H9 (cell line): ENCODE measurements around the gene PTPRS. TPM values are rescaled to one million over a fixed set of nuclear protein-coding genes. Genes with fewer than 3 reads are reported as not detected.

Experiments
- DNase-seq: peaks from one replicate; pipeline ENCODE4 v3.0.0-alpha.2; 2017
- H2AFZ ChIP-seq: one replicate; pipeline ENCODE4 v1.6.1; 2013; ENCODE audit warnings: mild to moderate bottlenecking, low read length, control low read depth, moderate library complexity
- H2AK5ac ChIP-seq: 2 replicates; pipeline ENCODE4 v1.6.1; 2013; ENCODE audit warnings: low read length, control low read depth, mixed read lengths; ENCODE audit not compliant: insufficient read length
- H2BK120ac ChIP-seq: one replicate; pipeline ENCODE4 v1.6.1; 2013; ENCODE audit warnings: low read depth, mild to moderate bottlenecking, low read length, control low read depth, inconsistent platforms; ENCODE audit not compliant: poor library complexity, severe bottlenecking
- H2BK12ac ChIP-seq: 2 replicates; pipeline ENCODE4 v1.6.1; 2013; ENCODE audit warnings: low read length, control low read depth, mixed read lengths, low read depth; ENCODE audit not compliant: insufficient read length
- H2BK15ac ChIP-seq: 2 replicates; pipeline ENCODE4 v1.6.1; 2013; ENCODE audit warnings: low read depth, low read length, control low read depth
- H2BK20ac ChIP-seq: one replicate; pipeline ENCODE4 v1.6.1; 2013; ENCODE audit warnings: low read depth, mild to moderate bottlenecking, low read length, control low read depth, inconsistent platforms; ENCODE audit not compliant: poor library complexity, severe bottlenecking
- H2BK5ac ChIP-seq: 2 replicates; pipeline ENCODE4 v1.6.1; 2013; ENCODE audit warnings: low read length, control low read depth, mixed read lengths; ENCODE audit not compliant: insufficient read length
- H3K14ac ChIP-seq: 2 replicates; pipeline ENCODE4 v1.6.1; 2013; ENCODE audit warnings: low read length, control low read depth; ENCODE audit not compliant: insufficient read depth
- H3K18ac ChIP-seq: 2 replicates; pipeline ENCODE4 v1.6.1; 2013; ENCODE audit warnings: low read depth, mild to moderate bottlenecking, mixed read lengths, low read length, control low read depth; ENCODE audit not compliant: insufficient read length
- H3K23ac ChIP-seq: 2 replicates; pipeline ENCODE4 v1.6.1; 2013; ENCODE audit warnings: low read length, control low read depth, mixed read lengths, low read depth; ENCODE audit not compliant: insufficient read length
- H3K23me2 ChIP-seq: 2 replicates; pipeline ENCODE4 v1.6.1; 2013; ENCODE audit warnings: low read depth, mild to moderate bottlenecking, mixed read lengths, low read length, control low read depth; ENCODE audit not compliant: insufficient read length, poor library complexity, severe bottlenecking
- H3K27ac ChIP-seq: 2 replicates; pipeline ENCODE4 v1.5.1; 2013; ENCODE audit warnings: low read length, control low read depth, mixed read lengths, low read depth; ENCODE audit not compliant: insufficient read length
- H3K27me3 ChIP-seq: 2 replicates; pipeline ENCODE4 v1.6.1; 2013; ENCODE audit warnings: low read length, control low read depth, inconsistent platforms; ENCODE audit not compliant: insufficient read depth
- H3K4ac ChIP-seq: 2 replicates; pipeline ENCODE4 v1.6.1; 2013; ENCODE audit warnings: low read depth, mild to moderate bottlenecking, control low read depth, inconsistent platforms, low read length, moderate library complexity
- H3K4me1 ChIP-seq: 2 replicates; pipeline ENCODE4 v1.6.1; 2013; ENCODE audit warnings: low read length, control low read depth, inconsistent platforms; ENCODE audit not compliant: insufficient read depth
- H3K4me2 ChIP-seq: 2 replicates; pipeline ENCODE4 v1.6.1; 2013; ENCODE audit warnings: low read length, control low read depth, mixed read lengths; ENCODE audit not compliant: insufficient read length, insufficient read depth
- H3K56ac ChIP-seq: 2 replicates; pipeline ENCODE4 v1.6.1; 2013; ENCODE audit warnings: low read depth, mild to moderate bottlenecking, mixed read lengths, low read length, control low read depth; ENCODE audit not compliant: insufficient read length
- H3K79me1 ChIP-seq: 2 replicates; pipeline ENCODE4 v1.6.1; 2013; ENCODE audit warnings: low read depth, mild to moderate bottlenecking, moderate library complexity, low read length, control low read depth, inconsistent platforms; ENCODE audit not compliant: insufficient read depth, poor library complexity, severe bottlenecking
- H3K79me2 ChIP-seq: 2 replicates; pipeline ENCODE4 v1.6.1; 2013; ENCODE audit warnings: low read length, control low read depth, inconsistent platforms; ENCODE audit not compliant: insufficient read depth
- H3K9ac ChIP-seq: 2 replicates; pipeline ENCODE4 v1.6.1; 2013; ENCODE audit warnings: low read length, control low read depth, mixed read lengths; ENCODE audit not compliant: insufficient read length; ENCODE audit errors: extremely low read depth
- H3K9me3 ChIP-seq: one replicate; pipeline ENCODE4 v1.6.1; 2013; ENCODE audit warnings: low read depth, low read length, inconsistent platforms; ENCODE audit not compliant: control insufficient read depth
- H3T11ph ChIP-seq: one replicate; pipeline ENCODE4 v1.6.1; 2013; ENCODE audit warnings: mild to moderate bottlenecking, low read length, control low read depth, inconsistent platforms
- H4K20me1 ChIP-seq: one replicate; pipeline ENCODE4 v1.6.1; 2013; ENCODE audit not compliant: control insufficient read depth, insufficient read length, insufficient read depth
- H4K5ac ChIP-seq: 2 replicates; pipeline ENCODE4 v1.6.1; 2013; ENCODE audit warnings: low read depth, mild to moderate bottlenecking, mixed read lengths, low read length, control low read depth; ENCODE audit not compliant: insufficient read length
- H4K8ac ChIP-seq: replicated peaks from 2 replicates; pipeline ENCODE4 v1.6.1; 2013; ENCODE audit warnings: low read length, control low read depth, mixed read lengths, low read depth; ENCODE audit not compliant: insufficient read length
- H4K91ac ChIP-seq: 2 replicates; pipeline ENCODE4 v1.6.1; 2013; ENCODE audit warnings: low read depth, mild to moderate bottlenecking, moderate library complexity, mixed read lengths, low read length, control low read depth; ENCODE audit not compliant: insufficient read length
- H3K27ac Mint-ChIP-seq, 3 experiments: 2 replicates in 2 of 3; 3 replicates in 1 of 3; pipeline ENCODE4 v1.8.0; 2020 to 2021; ENCODE audit warnings: mixed read lengths in 3 of 3, mild to moderate bottlenecking in 1 of 3, moderate library complexity in 1 of 3
- H3K27me3 Mint-ChIP-seq: 2 replicates; pipeline ENCODE4 v1.8.0; 2021; ENCODE audit warnings: low read depth, mild to moderate bottlenecking, moderate library complexity, mixed read lengths
- H3K36me3 Mint-ChIP-seq, 3 experiments: 2 replicates in 2 of 3; 3 replicates in 1 of 3; pipeline ENCODE4 v1.8.0; 2020 to 2021; ENCODE audit warnings: low read depth in 3 of 3, mixed read lengths in 3 of 3; ENCODE audit not compliant: insufficient read depth in 1 of 3
- H3K4me1 Mint-ChIP-seq, 2 experiments: 2 replicates each; pipeline ENCODE4 v1.8.0; 2020; ENCODE audit warnings: mixed read lengths in 2 of 2
- H3K4me3 Mint-ChIP-seq, 2 experiments: 2 replicates in 1 of 2; 3 replicates in 1 of 2; pipeline ENCODE4 v1.8.0; 2020 to 2021; ENCODE audit warnings: mild to moderate bottlenecking in 2 of 2, mixed read lengths in 2 of 2, moderate library complexity in 1 of 2
- H3K9me3 Mint-ChIP-seq, 2 experiments: 2 replicates in 1 of 2; 3 replicates in 1 of 2; pipeline ENCODE4 v1.8.0; 2020; ENCODE audit warnings: mild to moderate bottlenecking in 2 of 2, mixed read lengths in 2 of 2, moderate library complexity in 1 of 2
- CTCF ChIP-seq: fragments of 200-600 bp; sonication (generic); conservative IDR thresholded peaks from 3 replicates; pipeline ENCODE4 v1.8.0; 2021; ENCODE audit warnings: antibody characterized with exemption, mild to moderate bottlenecking
- whole genome bisulfite sequencing: extraction: QIAGEN DNeasy Blood & Tissue Kit; methylation state at CpG from one replicate; pipeline ENCODE4 v1.1.7; 2013; ENCODE audit warnings: missing lambda C conversion rate, low lambda C conversion rate, mixed read lengths; ENCODE audit not compliant: insufficient read length; ENCODE audit errors: extremely low coverage; 5-methylcytosine and 5-hydroxymethylcytosine counted together
- total RNA-seq: library from RNA; stranded (reverse); gene quantifications from 2 replicates; pipeline ENCODE4 v1.2.1, GENCODE V29; 2021

PTPRS gene
- total RNA-seq, 1 experiment from 2014 or later: 186 TPM

- H3K9ac ChIP-seq: no peak overlapping the region
- no peak overlapping the region for H2AK5ac ChIP-seq
- no peak overlapping the region for H3K4me3 Mint-ChIP-seq
- H3K9me3 ChIP-seq: no peaks in the 10 kb centered on the region
- H4K8ac ChIP-seq: no peak overlapping the region
- H3K9me3 Mint-ChIP-seq: no peaks in the 10 kb centered on the region
- H3K79me2 ChIP-seq: peaks cover 13% of the 10 kb centered on the region
- H3K18ac ChIP-seq: no peak overlapping the region
- H4K20me1 ChIP-seq: peaks cover 5% of the 10 kb centered on the region
- peaks cover 7 to 20% of the 10 kb centered on the region in 2 experiments for H3K4me1 Mint-ChIP-seq
- no peak overlapping the region for H2BK15ac ChIP-seq
- no peak overlapping the region for H3K23ac ChIP-seq
- no peaks in the 10 kb centered on the region for H3K27me3 ChIP-seq
- H3K27ac Mint-ChIP-seq: peak overlapping the region; percentile 10 to 34 (median 23); a peak in 1 of 7 replicates
- no peak overlapping the region for H3T11ph ChIP-seq
- no peak overlapping the region for H3K27ac ChIP-seq
- no peak overlapping the region for H2BK5ac ChIP-seq
- DNase-seq: no peak
- no peak overlapping the region for H2BK120ac ChIP-seq
- no peak for TF ChIP-seq CTCF
- peaks cover 11 to 33% (median 25%) of the 10 kb centered on the region in 3 experiments for H3K36me3 Mint-ChIP-seq
- H3K4me1 ChIP-seq: no peaks in the 10 kb centered on the region; the same call in 1 of the 2 replicates
- H3K56ac ChIP-seq: no peak overlapping the region
- no peak overlapping the region for H2BK12ac ChIP-seq
- no peak overlapping the region for H4K5ac ChIP-seq
- H4K91ac ChIP-seq: no peak overlapping the region
- H3K4me2 ChIP-seq: no peak overlapping the region
- H3K79me1 ChIP-seq: peaks cover 20% of the 10 kb centered on the region
- H3K14ac ChIP-seq: no peak overlapping the region; the same call in 1 of the 2 replicates
- H2AFZ ChIP-seq: no peak overlapping the region
- H2BK20ac ChIP-seq: no peak overlapping the region
- no CpG with 5 or more reads among the region's 7 CpGs for WGBS
- H3K27me3 Mint-ChIP-seq: no peaks in the 10 kb centered on the region; the same call in 1 of the 2 replicates
- no peak overlapping the region for H3K4ac ChIP-seq
- H3K23me2 ChIP-seq: no peaks in the 10 kb centered on the region
Observed at GRCh38 chr19:5323475-5323811, 17.2 kb downstream of the PTPRS start.
